Nephron (organoid): Measurements from ENCODE around the gene XXYLT1.

Source experiments
- H3K27ac Mint-ChIP-seq, 3 experiments: 2 replicates each; pipeline ENCODE4 v1.8.0; 2020; ENCODE audit warnings: mixed read lengths in 3 of 3, mild to moderate bottlenecking in 2 of 3, moderate library complexity in 1 of 3
- H3K27me3 Mint-ChIP-seq: 2 replicates; pipeline ENCODE4 v1.8.0; 2021; ENCODE audit warnings: low read depth, mild to moderate bottlenecking, moderate library complexity, mixed read lengths
- H3K36me3 Mint-ChIP-seq: 2 replicates; pipeline ENCODE4 v1.8.0; 2020; ENCODE audit warnings: low read depth, mixed read lengths
- H3K4me1 Mint-ChIP-seq: 2 replicates; pipeline ENCODE4 v1.8.0; 2020; ENCODE audit warnings: mixed read lengths
- H3K4me3 Mint-ChIP-seq, 3 experiments: 2 replicates each; pipeline ENCODE4 v1.8.0; 2020; ENCODE audit warnings: mild to moderate bottlenecking in 3 of 3, mixed read lengths in 3 of 3, moderate library complexity in 2 of 3
- H3K9me3 Mint-ChIP-seq: 2 replicates; pipeline ENCODE4 v1.8.0; 2020; ENCODE audit warnings: mixed read lengths
- TF ChIP-seq, protein P1 (sequence below), 3 experiments: fragments of 200-600 bp; sonication (generic); IDR thresholded peaks; one replicate each; pipeline ENCODE4 v1.5.0; 2021; ENCODE audit warnings: antibody characterized with exemption in 3 of 3; ENCODE audit not compliant: unreplicated experiment in 3 of 3

Gene XXYLT1

DNA sequence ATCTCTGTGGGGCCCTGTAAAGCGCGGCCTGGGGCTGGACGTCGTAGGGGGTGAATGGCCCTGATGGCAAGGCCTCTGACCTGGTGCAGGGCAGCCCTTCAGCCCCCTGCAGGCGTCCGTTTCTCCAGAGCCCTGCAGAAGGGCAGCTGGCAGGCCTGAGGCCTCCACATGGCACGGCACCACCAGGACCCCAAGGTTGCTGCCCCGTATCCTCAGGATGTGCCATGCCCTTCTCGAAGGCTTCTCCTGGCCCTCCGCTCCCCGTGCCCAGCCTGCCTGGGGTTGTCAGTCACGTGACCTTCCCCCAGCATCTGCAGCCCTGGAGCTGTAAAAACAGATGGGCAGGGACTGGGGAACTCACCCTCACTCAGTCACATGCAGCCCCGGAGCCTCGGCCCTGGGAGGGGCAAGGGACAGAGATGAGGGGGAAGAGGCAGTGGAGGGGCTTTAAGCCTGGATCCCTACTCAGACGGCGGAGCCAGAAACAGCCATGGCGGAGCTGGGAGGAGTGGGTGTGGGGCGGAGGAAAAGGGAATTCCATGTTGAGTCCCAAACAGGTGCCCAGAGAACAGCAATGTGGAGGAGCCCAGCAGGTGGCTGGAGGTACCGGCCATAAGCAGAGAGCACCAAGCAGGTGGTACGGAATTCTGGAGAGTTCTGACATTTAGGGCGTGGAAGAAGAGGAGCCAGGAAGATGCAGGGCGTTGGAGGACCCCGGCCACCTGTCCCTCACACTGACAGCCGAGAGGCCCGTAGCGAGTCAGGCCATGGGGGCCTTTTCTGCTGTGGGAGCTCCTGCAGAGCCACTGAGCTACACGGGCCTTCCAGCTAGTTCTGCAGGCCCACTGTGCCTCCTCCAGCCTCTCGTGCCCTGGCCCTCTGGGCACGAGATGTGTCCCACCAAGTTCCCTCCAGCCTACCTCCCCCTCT, 193.1 kb downstream of the XXYLT1 start:
- peaks cover 5% of the 10 kb centered on the region for H3K27me3 Mint-ChIP-seq
- no peak overlapping the region for H3K4me3 Mint-ChIP-seq
- TF ChIP-seq, protein P1, sequence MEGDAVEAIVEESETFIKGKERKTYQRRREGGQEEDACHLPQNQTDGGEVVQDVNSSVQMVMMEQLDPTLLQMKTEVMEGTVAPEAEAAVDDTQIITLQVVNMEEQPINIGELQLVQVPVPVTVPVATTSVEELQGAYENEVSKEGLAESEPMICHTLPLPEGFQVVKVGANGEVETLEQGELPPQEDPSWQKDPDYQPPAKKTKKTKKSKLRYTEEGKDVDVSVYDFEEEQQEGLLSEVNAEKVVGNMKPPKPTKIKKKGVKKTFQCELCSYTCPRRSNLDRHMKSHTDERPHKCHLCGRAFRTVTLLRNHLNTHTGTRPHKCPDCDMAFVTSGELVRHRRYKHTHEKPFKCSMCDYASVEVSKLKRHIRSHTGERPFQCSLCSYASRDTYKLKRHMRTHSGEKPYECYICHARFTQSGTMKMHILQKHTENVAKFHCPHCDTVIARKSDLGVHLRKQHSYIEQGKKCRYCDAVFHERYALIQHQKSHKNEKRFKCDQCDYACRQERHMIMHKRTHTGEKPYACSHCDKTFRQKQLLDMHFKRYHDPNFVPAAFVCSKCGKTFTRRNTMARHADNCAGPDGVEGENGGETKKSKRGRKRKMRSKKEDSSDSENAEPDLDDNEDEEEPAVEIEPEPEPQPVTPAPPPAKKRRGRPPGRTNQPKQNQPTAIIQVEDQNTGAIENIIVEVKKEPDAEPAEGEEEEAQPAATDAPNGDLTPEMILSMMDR (IDR thresholded peaks at IDR 0.05; ENCODE audit: unreplicated experiment in 3 of 3), result no peak
- H3K9me3 Mint-ChIP-seq, result no peaks in the 10 kb centered on the region
- H3K4me1 Mint-ChIP-seq, result peaks cover 30% of the 10 kb centered on the region
- no peak overlapping the region for H3K27ac Mint-ChIP-seq
- no peaks in the 10 kb centered on the region for H3K36me3 Mint-ChIP-seq

DNA sequence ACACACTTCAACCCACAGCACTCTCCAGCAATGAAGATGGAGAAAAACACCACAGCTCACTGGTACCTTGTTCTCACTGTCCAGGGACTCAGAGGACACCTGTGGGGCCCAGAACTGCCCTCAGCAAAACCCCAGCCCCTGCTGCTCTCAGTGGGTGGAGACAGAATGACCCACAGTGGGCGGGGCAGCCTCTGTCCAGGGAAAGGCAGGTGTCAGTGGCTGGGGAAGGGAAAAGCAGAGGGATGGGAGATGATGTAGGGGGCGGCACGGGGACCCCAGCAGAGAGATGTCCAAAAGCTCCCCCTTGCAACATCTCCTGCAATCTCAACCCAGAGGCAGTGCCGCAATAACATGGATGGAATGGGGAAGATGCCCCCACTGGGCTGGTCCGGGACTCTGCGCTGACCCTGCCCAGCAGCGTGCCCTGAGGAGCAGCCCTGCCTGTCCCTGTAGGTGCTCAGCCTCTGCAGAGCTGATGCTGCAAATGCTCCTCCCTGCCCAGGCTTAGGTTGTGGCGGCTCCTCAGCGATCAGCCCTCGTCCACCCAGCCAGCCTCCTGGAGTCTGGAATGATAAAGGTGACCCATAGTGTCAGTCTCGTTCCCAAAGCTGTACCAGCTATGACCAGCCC, 193.9 kb downstream of the XXYLT1 start:
- TF ChIP-seq, protein P1 (IDR thresholded peaks at IDR 0.05; ENCODE audit: unreplicated experiment in 3 of 3), result no peak
- H3K9me3 Mint-ChIP-seq, result no peaks in the 10 kb centered on the region
- H3K4me1 Mint-ChIP-seq, result peaks cover 27% of the 10 kb centered on the region

GRCh38 chr3:195075941-195076875, 194.8 kb downstream of the XXYLT1 start:
- H3K27me3 Mint-ChIP-seq, result no peaks in the 10 kb centered on the region
- H3K4me3 Mint-ChIP-seq, result no peak overlapping the region
- no peak overlapping the region for H3K27ac Mint-ChIP-seq
- H3K4me1 Mint-ChIP-seq, result peaks cover 19% of the 10 kb centered on the region
- H3K36me3 Mint-ChIP-seq, result no peaks in the 10 kb centered on the region
- no peaks in the 10 kb centered on the region for H3K9me3 Mint-ChIP-seq
- TF ChIP-seq, protein P1 (IDR thresholded peaks at IDR 0.05; ENCODE audit: unreplicated experiment in 3 of 3), result no peak

More for the DNA sequence above, 193.9 kb downstream of the XXYLT1 start:
- Mint-ChIP-seq H3K27me3 (peaks cover 5% of the 10 kb centered on the region), H3K4me3 (no peak overlapping the region), H3K36me3 (no peaks in the 10 kb centered on the region), H3K27ac (no peak overlapping the region)

GRCh38 chr3:195075199-195075940, 195.6 kb downstream of the XXYLT1 start:
- Mint-ChIP-seq H3K27me3 (no peaks in the 10 kb centered on the region), H3K4me1 (peaks cover 18% of the 10 kb centered on the region), H3K9me3 (no peaks in the 10 kb centered on the region), H3K4me3 (no peak overlapping the region), H3K36me3 (no peaks in the 10 kb centered on the region), H3K27ac (no peak overlapping the region)
- TF ChIP-seq, protein P1 (IDR thresholded peaks at IDR 0.05; ENCODE audit: unreplicated experiment in 3 of 3), result no peak
